ENCODE measurements around the gene PSMC3IP.

Gene PSMC3IP

GRCh38 chr17:42585353-42585752, 7.8 kb upstream of the PSMC3IP start:
- no peak for DNase-seq (ENCODE audit: low read depth)

- DNase-seq (ENCODE audit: low read depth) = no peak
These were observed 7.4 kb upstream of the PSMC3IP start for GRCh38 chr17:42584880-42585279.

- DNase-seq (ENCODE audit: low read depth) = no peak
These were observed 4.3 kb upstream of the PSMC3IP start for GRCh38 chr17:42581744-42582270.

- DNase-seq (ENCODE audit: low read depth) = no peak
These were observed 2.4 kb upstream of the PSMC3IP start for GRCh38 chr17:42579794-42580551.

- DNase-seq (ENCODE audit: low read depth) = peak; percentile 60
These were observed 847 bp upstream of the PSMC3IP start for GRCh38 chr17:42578282-42578869.

- DNase-seq (ENCODE audit: low read depth) = no peak
These were observed 393 bp downstream of the PSMC3IP start for GRCh38 chr17:42577140-42577531.

- DNase-seq (ENCODE audit: low read depth) = no peak
These were observed 3.1 kb downstream of the PSMC3IP start for GRCh38 chr17:42574463-42574862.

GRCh38 chr17:42573095-42573494, 4.4 kb downstream of the PSMC3IP start:
- no peak for DNase-seq (ENCODE audit: low read depth)

- DNase-seq (ENCODE audit: low read depth) = no peak
These were observed 5.9 kb downstream of the PSMC3IP start for GRCh38 chr17:42571435-42572225.

- no peak for DNase-seq (ENCODE audit: low read depth)
These were observed 9.0 kb downstream of the PSMC3IP start for GRCh38 chr17:42568341-42569111.

- peak; percentile 75 for DNase-seq (ENCODE audit: low read depth)
These were observed 10.5 kb downstream of the PSMC3IP start, which contains the start of gene MLX for GRCh38 chr17:42566883-42567573. TSS of gene MLX (plus strand) at chr17:42567100. CDS start at chr17:42567125, 25 bp downstream.

GRCh38 chr17:42566215-42566882, 11.2 kb downstream of the PSMC3IP start:
- DNase-seq (ENCODE audit: low read depth) = no peak

GRCh38 chr17:42565523-42566214, 11.9 kb downstream of the PSMC3IP start:
- DNase-seq (ENCODE audit: low read depth) = no peak

- DNase-seq (ENCODE audit: low read depth) = no peak
These were observed 12.6 kb downstream of the PSMC3IP start for GRCh38 chr17:42564815-42565522.

- no peak for DNase-seq (ENCODE audit: low read depth)
These were observed 13.6 kb downstream of the PSMC3IP start for GRCh38 chr17:42563950-42564349.

GRCh38 chr17:42563543-42563942, 14.0 kb downstream of the PSMC3IP start:
- DNase-seq (ENCODE audit: low read depth) = no peak

- DNase-seq (ENCODE audit: low read depth) = no peak
These were observed 14.4 kb downstream of the PSMC3IP start for GRCh38 chr17:42563143-42563509.

GRCh38 chr17:42562388-42563142, 15.0 kb downstream of the PSMC3IP start:
- peak; percentile 42 for DNase-seq (ENCODE audit: low read depth)
